ENCODE measurements around the gene FARSA. TPM values are rescaled to one million over a fixed set of nuclear protein-coding genes. Genes with fewer than 3 reads are reported as not detected.

The FARSA gene
- total RNA-seq, 1 experiment from 2014 or later: 75.9 TPM

- DNase-seq: no peak
- ChIA-PET CTCF (interaction anchor here (0.6 to 1.5 kb wide), 2 partner anchors 28 to 124 kb away, joined by 4 to 5 read pairs; no protein-coding TSS in a partner anchor), POLR2A (interaction anchor here (0.5 to 1.2 kb wide), 4 partner anchors 9 to 46 kb away, joined by 3 to 14 read pairs (median 4); partner anchors contain the start of genes GCDH and SYCE2)
- Histone ChIP-seq H3K27me3 (replicated peaks; ENCODE audit: control insufficient read depth, insufficient read depth, low read length) (no peaks in the 10 kb centered on the region), H3K9me3 (no peaks in the 10 kb centered on the region), H3K36me3 (ENCODE audit: control insufficient read depth, insufficient read depth, low read length) (peaks cover 14% of the 10 kb centered on the region), H3K4me1 (peaks cover 26% of the 10 kb centered on the region; the same call in 1 of the 2 replicates), H3K4me3 (ENCODE audit: low read depth, low read length) (peak overlapping the region; percentile 49)
- Mint-ChIP-seq H3K27ac (ENCODE audit: unreplicated experiment) (peak overlapping the region; percentile 97), H3K4me1 (ENCODE audit: low read depth, unreplicated experiment) (peaks cover 21% of the 10 kb centered on the region), H3K27me3 (ENCODE audit: insufficient read depth, unreplicated experiment) (peaks cover 3% of the 10 kb centered on the region), H3K36me3 (ENCODE audit: insufficient read depth, unreplicated experiment) (peaks cover 64% of the 10 kb centered on the region), H3K4me3 (ENCODE audit: unreplicated experiment) (peak overlapping the region; percentile 97), H3K9me3 (ENCODE audit: unreplicated experiment) (no peaks in the 10 kb centered on the region)
- no TSS peak for BruUV-seq (replicated peaks)
- TF ChIP-seq CTCF (IDR thresholded peaks at IDR 0.05; ENCODE audit: insufficient read depth in 1 of 2, low read depth in 1 of 2, low read length in 1 of 2, severe bottlenecking in 1 of 2, unreplicated experiment in 1 of 2): no peak
- intact Hi-C loops (cut with micrococcal nuclease; ENCODE audit: unreplicated experiment): no loop called here
Measured at GRCh38 chr19:12937093-12937926, 3.8 kb upstream of the FARSA start.

GRCh38 chr19:12936582-12936981 is 3.1 kb upstream of the FARSA start:
- no peaks in the 10 kb centered on the region for H3K9me3 Mint-ChIP-seq (ENCODE audit: unreplicated experiment)
- H3K36me3 Mint-ChIP-seq (ENCODE audit: insufficient read depth, unreplicated experiment): peaks cover 61% of the 10 kb centered on the region
- peaks cover 22% of the 10 kb centered on the region for H3K4me1 Mint-ChIP-seq (ENCODE audit: low read depth, unreplicated experiment)
- no peak overlapping the region for H3K4me3 Mint-ChIP-seq (ENCODE audit: unreplicated experiment)
- CTCF ChIA-PET: interaction anchor here (0.6 to 1.5 kb wide), 2 partner anchors 29 to 124 kb away, joined by 4 to 5 read pairs; no protein-coding TSS in a partner anchor
- intact Hi-C loops (cut with micrococcal nuclease; ENCODE audit: unreplicated experiment): no loop called here
- Histone ChIP-seq H3K27me3 (replicated peaks; ENCODE audit: control insufficient read depth, insufficient read depth, low read length) (no peaks in the 10 kb centered on the region), H3K36me3 (ENCODE audit: control insufficient read depth, insufficient read depth, low read length) (peaks cover 14% of the 10 kb centered on the region), H3K4me3 (ENCODE audit: low read depth, low read length) (no peak overlapping the region), H3K9me3 (no peaks in the 10 kb centered on the region), H3K4me1 (peaks cover 27% of the 10 kb centered on the region; the same call in 1 of the 2 replicates)
- no peak overlapping the region for H3K27ac Mint-ChIP-seq (ENCODE audit: unreplicated experiment)
- peaks cover 3% of the 10 kb centered on the region for H3K27me3 Mint-ChIP-seq (ENCODE audit: insufficient read depth, unreplicated experiment)
- DNase-seq: no peak
- POLR2A ChIA-PET: interaction anchor here (0.5 to 1.2 kb wide), 2 partner anchors 10 to 46 kb away, joined by 3 to 14 read pairs; partner anchors contain the start of gene GCDH
- no peak for TF ChIP-seq CTCF (IDR thresholded peaks at IDR 0.05; ENCODE audit: insufficient read depth in 1 of 2, low read depth in 1 of 2, low read length in 1 of 2, severe bottlenecking in 1 of 2, unreplicated experiment in 1 of 2)
- no TSS peak for BruUV-seq (replicated peaks)

GRCh38 chr19:12935071-12935470 is 1.6 kb upstream of the FARSA start:
- H3K36me3 ChIP-seq (ENCODE audit: control insufficient read depth, insufficient read depth, low read length): peaks cover 6% of the 10 kb centered on the region
- H3K9me3 ChIP-seq: no peaks in the 10 kb centered on the region
- H3K27me3 ChIP-seq (replicated peaks; ENCODE audit: control insufficient read depth, insufficient read depth, low read length): no peaks in the 10 kb centered on the region
- no peak for DNase-seq
- BruUV-seq (replicated peaks): no TSS peak
- H3K4me3 ChIP-seq (ENCODE audit: low read depth, low read length): no peak overlapping the region
- H3K27ac Mint-ChIP-seq (ENCODE audit: unreplicated experiment): no peak overlapping the region
- H3K27me3 Mint-ChIP-seq (ENCODE audit: insufficient read depth, unreplicated experiment): peaks cover 3% of the 10 kb centered on the region
- peaks cover 50% of the 10 kb centered on the region for H3K36me3 Mint-ChIP-seq (ENCODE audit: insufficient read depth, unreplicated experiment)
- no peaks in the 10 kb centered on the region for H3K9me3 Mint-ChIP-seq (ENCODE audit: unreplicated experiment)
- no peak overlapping the region for H3K4me3 Mint-ChIP-seq (ENCODE audit: unreplicated experiment)
- H3K4me1 Mint-ChIP-seq (ENCODE audit: low read depth, unreplicated experiment): peaks cover 22% of the 10 kb centered on the region
- peaks cover 19% of the 10 kb centered on the region; the same call in 1 of the 2 replicates for H3K4me1 ChIP-seq
- intact Hi-C loops (cut with micrococcal nuclease; ENCODE audit: unreplicated experiment): no loop called here
- ChIA-PET POLR2A (no interaction called here), CTCF (no interaction called here)
- TF ChIP-seq CTCF (IDR thresholded peaks at IDR 0.05; ENCODE audit: insufficient read depth in 1 of 2, low read depth in 1 of 2, low read length in 1 of 2, severe bottlenecking in 1 of 2, unreplicated experiment in 1 of 2): no peak

Measured in Caco-2 (cell line).